Breast epithelium (tissue), 4 donors: ENCODE results near the gene COMMD1. TPM values are rescaled to one million over a fixed set of nuclear protein-coding genes. Genes with fewer than 3 reads are reported as not detected.
"Not testable (repeated sequence)": the region's sequence is repeated elsewhere in the genome, so short reads cannot be mapped to it uniquely, and the experiment has no call there.

Experiments used
- DNase-seq, 2 donors: peaks; one replicate each; pipeline ENCODE4 v3.0.0-alpha.2; 2019; ENCODE audit warnings: low spot score in 2 of 2
- H3K27ac ChIP-seq, 2 donors: fragments of 200-600 bp; sonication (generic) in 1 of 2; one replicate each; pipeline ENCODE4 v1.5.1; 2016 to 2019; ENCODE audit warnings: mild to moderate bottlenecking in 1 of 2
- H3K27me3 ChIP-seq, 2 donors: fragments of 200-600 bp; sonication (generic) in 1 of 2; one replicate each; pipeline versions ENCODE4 v1.5.1 to v1.6.0; 2017 to 2019; ENCODE audit warnings: control low read depth in 1 of 2, mild to moderate bottlenecking in 1 of 2
- H3K36me3 ChIP-seq: fragments of 200-600 bp; one replicate; pipeline ENCODE4 v1.5.1; 2019
- H3K4me1 ChIP-seq, 2 donors: fragments of 200-600 bp; sonication (generic); one replicate each; pipeline ENCODE4 v1.5.1; 2016 to 2019; ENCODE audit warnings: control low read depth in 1 of 2
- H3K4me3 ChIP-seq, 3 donors: fragments of 200-600 bp; sonication (generic); 1 replicate in 2 of 3; 2 replicates in 1 of 3; pipeline ENCODE4 v1.5.1; 2016 to 2019; ENCODE audit warnings: mild to moderate bottlenecking in 3 of 3, moderate library complexity in 2 of 3
- H3K9me3 ChIP-seq, 2 donors: fragments of 200-600 bp; sonication (generic) in 1 of 2; one replicate each; pipeline ENCODE4 v1.5.1; 2016 to 2019; ENCODE audit warnings: control low read depth in 1 of 2
- CTCF ChIP-seq, 3 donors: fragments of 450-650 bp; IDR thresholded peaks; one replicate each; pipeline ENCODE4 v1.5.1; 2016 to 2017; ENCODE audit warnings: antibody characterized with exemption in 3 of 3, mild to moderate bottlenecking in 3 of 3, moderate library complexity in 3 of 3
- POLR2A ChIP-seq: fragments of 450-650 bp; IDR thresholded peaks from one replicate; pipeline ENCODE4 v1.6.1; 2016; ENCODE audit warnings: antibody characterized with exemption, mild to moderate bottlenecking, moderate library complexity
- POLR2AphosphoS5 ChIP-seq, 3 donors: sonication (generic); formaldehyde crosslinking; IDR thresholded peaks; one replicate each; pipeline ENCODE4 v1.6.1; 2017; ENCODE audit warnings: antibody characterized with exemption in 3 of 3
- intact Hi-C: fragments of 100-400 bp; cut with DNase I; formaldehyde crosslinking; loops from one replicate; pipeline ENCODE4 v1.15.1; 2023; ENCODE audit warnings: low total_unique reads
- total RNA-seq, 3 donors: library from RNA; depleted of rRNA; stranded (reverse); fragments of >200 nt; gene quantifications; one replicate each; pipeline ENCODE4 v1.1.0, GENCODE V29; 2016

The COMMD1 gene
- total RNA-seq, 3 donors from 2014 or later = 38.4 to 63.8 (median 56.4) TPM

- no peak for DNase-seq
- Histone ChIP-seq H3K4me3 (no peak overlapping the region), H3K9me3 (no peaks in the 10 kb centered on the region), H3K27me3 (no peaks in the 10 kb centered on the region), H3K27ac (no peak overlapping the region), H3K36me3 (no peaks in the 10 kb centered on the region), H3K4me1 (no peaks in the 10 kb centered on the region)
- TF ChIP-seq POLR2A (no peak), POLR2AphosphoS5 (IDR thresholded peaks at IDR 0.05) (no peak), CTCF (IDR thresholded peaks at IDR 0.05) (no peak)
- intact Hi-C loops = no loop called here
These were observed 235.8 kb downstream of the COMMD1 start for GRCh38 chr2:62141142-62141740.

- H3K4me1 ChIP-seq = no peaks in the 10 kb centered on the region
- H3K27me3 ChIP-seq = no peaks in the 10 kb centered on the region
- H3K36me3 ChIP-seq = no peaks in the 10 kb centered on the region
- TF ChIP-seq POLR2AphosphoS5 (IDR thresholded peaks at IDR 0.05) (no peak), CTCF (IDR thresholded peaks at IDR 0.05) (no peak), POLR2A (no peak)
- no peak overlapping the region for H3K27ac ChIP-seq
- DNase-seq = no peak
- intact Hi-C loops = no loop called here
- no peaks in the 10 kb centered on the region for H3K9me3 ChIP-seq
- H3K4me3 ChIP-seq = no peak overlapping the region
These were observed 236.6 kb downstream of the COMMD1 start for GRCh38 chr2:62142054-62142453.

- no peaks in the 10 kb centered on the region for H3K36me3 ChIP-seq
- H3K9me3 ChIP-seq = no peaks in the 10 kb centered on the region
- no peaks in the 10 kb centered on the region for H3K4me1 ChIP-seq
- intact Hi-C loops = no loop called here
- no peak overlapping the region for H3K27ac ChIP-seq
- H3K27me3 ChIP-seq = no peaks in the 10 kb centered on the region
- no peak for TF ChIP-seq POLR2AphosphoS5 (IDR thresholded peaks at IDR 0.05)
- no peak for DNase-seq
- no peak overlapping the region for H3K4me3 ChIP-seq
These were observed 238.2 kb downstream of the COMMD1 start for GRCh38 chr2:62143696-62144095.

- Histone ChIP-seq H3K4me3 (no peak overlapping the region), H3K36me3 (no peaks in the 10 kb centered on the region), H3K27ac (no peak overlapping the region), H3K27me3 (no peaks in the 10 kb centered on the region), H3K9me3 (no peaks in the 10 kb centered on the region), H3K4me1 (no peaks in the 10 kb centered on the region)
- DNase-seq = no peak
- intact Hi-C loops = no loop called here
- TF ChIP-seq POLR2AphosphoS5 (IDR thresholded peaks at IDR 0.05) (no peak), CTCF (IDR thresholded peaks at IDR 0.05) (no peak), POLR2A (no peak)
These were observed 239.4 kb downstream of the COMMD1 start for GRCh38 chr2:62144689-62145477.

GRCh38 chr2:62145478-62146100 lies 240.1 kb downstream of the COMMD1 start:
- TF ChIP-seq CTCF (IDR thresholded peaks at IDR 0.05) (no peak), POLR2A (no peak), POLR2AphosphoS5 (IDR thresholded peaks at IDR 0.05) (no peak)
- Histone ChIP-seq H3K4me3 (no peak overlapping the region), H3K27me3 (no peaks in the 10 kb centered on the region)

GRCh38 chr2:62146790-62147189 lies 241.3 kb downstream of the COMMD1 start:
- H3K27ac ChIP-seq, DNase-seq: not testable (repeated sequence)

More at GRCh38 chr2:62145478-62146100, 240.1 kb downstream of the COMMD1 start:
- H3K36me3 ChIP-seq = no peaks in the 10 kb centered on the region
- no peak for DNase-seq
- H3K4me1 ChIP-seq = no peaks in the 10 kb centered on the region
- H3K9me3 ChIP-seq = no peaks in the 10 kb centered on the region
- intact Hi-C loops = no loop called here
- H3K27ac ChIP-seq = no peak overlapping the region

More at GRCh38 chr2:62146790-62147189, 241.3 kb downstream of the COMMD1 start:
- H3K4me3 ChIP-seq, H3K9me3 ChIP-seq, H3K36me3 ChIP-seq, H3K27me3 ChIP-seq, H3K4me1 ChIP-seq, intact Hi-C loops: not testable (repeated sequence)
